MCF 10A (cell line): ENCODE data around the gene ZNF254. TPM values are rescaled to one million over a fixed set of nuclear protein-coding genes. Genes with fewer than 3 reads are reported as not detected.

Source experiments
- BruUV-seq: library from RNA; stranded (reverse); fragments of 400-500 nt; replicated peaks from 2 replicates; lab custom pipeline; 2021; lab: Mats Ljungman, UMichigan
- CTCF ChIA-PET: fragments of 300-600 bp; sonication (Branson Sonifier 250); formaldehyde crosslinking; extraction: SDS; loops from one replicate; lab custom pipeline; 2021; ENCODE audit warnings: antibody characterized with exemption, inconsistent platforms; lab: Yijun Ruan, JAX
- POLR2A ChIA-PET: fragments of 300-600, 350-650 bp; sonication (Branson Sonifier 250); formaldehyde crosslinking; extraction: SDS; loops from one replicate; lab custom pipeline; 2020; ENCODE audit warnings: antibody characterized with exemption, inconsistent platforms; lab: Yijun Ruan, JAX
- DNase-seq: peaks from one replicate; pipeline ENCODE4 v3.0.0-alpha.2; 2018; ENCODE audit not compliant: unreplicated experiment
- H3K27ac Mint-ChIP-seq: one replicate; pipeline ENCODE4 v1.8.0; 2022; ENCODE audit warnings: mild to moderate bottlenecking, low read depth, mixed read lengths; ENCODE audit not compliant: unreplicated experiment
- H3K27me3 Mint-ChIP-seq: one replicate; pipeline ENCODE4 v1.8.0; 2022; ENCODE audit warnings: mixed read lengths; ENCODE audit not compliant: insufficient read depth, unreplicated experiment
- H3K36me3 Mint-ChIP-seq: one replicate; pipeline ENCODE4 v1.8.0; 2022; ENCODE audit warnings: mild to moderate bottlenecking, moderate library complexity, mixed read lengths; ENCODE audit not compliant: insufficient read depth, unreplicated experiment
- H3K4me1 Mint-ChIP-seq: one replicate; pipeline ENCODE4 v1.8.0; 2022; ENCODE audit warnings: mixed read lengths; ENCODE audit not compliant: insufficient read depth, unreplicated experiment
- H3K4me3 Mint-ChIP-seq: one replicate; pipeline ENCODE4 v1.8.0; 2022; ENCODE audit warnings: mild to moderate bottlenecking, moderate library complexity, mixed read lengths; ENCODE audit not compliant: unreplicated experiment
- H3K9me3 Mint-ChIP-seq: one replicate; pipeline ENCODE4 v1.8.0; 2022; ENCODE audit warnings: mixed read lengths; ENCODE audit not compliant: unreplicated experiment
- CTCF ChIP-seq: fragments of 200-600 bp; IDR thresholded peaks from one replicate; pipeline ENCODE4 v1.8.0; 2022; ENCODE audit warnings: antibody characterized with exemption, mild to moderate bottlenecking; ENCODE audit not compliant: unreplicated experiment
- intact Hi-C: fragments of 100-400 bp; cut with micrococcal nuclease; formaldehyde crosslinking; loops from 2 replicates; pipeline ENCODE4 v1.14.1; 2022
- total RNA-seq: library from RNA; stranded (reverse); gene quantifications from 2 replicates; pipeline ENCODE4 v1.2.3, GENCODE V29; 2022

ZNF254 gene
- total RNA-seq, 1 experiment from 2014 or later = 5.3 TPM

GRCh38 chr19:24142771-24143170 is 55.8 kb downstream of the ZNF254 start:
- Mint-ChIP-seq H3K9me3 (no peaks in the 10 kb centered on the region), H3K4me1 (no peaks in the 10 kb centered on the region), H3K36me3 (no peaks in the 10 kb centered on the region), H3K27me3 (no peaks in the 10 kb centered on the region), H3K4me3 (no peak overlapping the region), H3K27ac (no peak overlapping the region)
- BruUV-seq = no TSS peak
- CTCF ChIA-PET = interaction anchor here (1.7 kb wide), 1 partner anchor 17 kb away, joined by 3 read pairs; no protein-coding TSS in a partner anchor
- TF ChIP-seq CTCF = no peak
- POLR2A ChIA-PET = no interaction called here
- no peak for DNase-seq
- intact Hi-C loops = loop anchor here (10.0 kb wide), 1 partner anchor 88 kb away; no protein-coding TSS in a partner anchor

GRCh38 chr19:24159707-24160106 is 72.7 kb downstream of the ZNF254 start:
- DNase-seq = peak; percentile 21
- peaks cover 29% of the 10 kb centered on the region for H3K9me3 Mint-ChIP-seq
- H3K27me3 Mint-ChIP-seq = no peaks in the 10 kb centered on the region
- no peaks in the 10 kb centered on the region for H3K4me1 Mint-ChIP-seq
- H3K4me3 Mint-ChIP-seq = no peak overlapping the region
- ChIA-PET CTCF (interaction anchor here (0.6 to 1.3 kb wide), 8 partner anchors 17 to 789 kb away, joined by 3 to 6 read pairs (median 3); partner anchors contain the start of gene ZNF675), POLR2A (interaction anchor here (0.7 kb wide), 1 partner anchor 720 kb away, joined by 3 read pairs; no protein-coding TSS in a partner anchor)
- no peaks in the 10 kb centered on the region for H3K36me3 Mint-ChIP-seq
- intact Hi-C loops = no loop called here
- peak; percentile 29 for TF ChIP-seq CTCF
- no TSS peak for BruUV-seq
- H3K27ac Mint-ChIP-seq = no peak overlapping the region

- no peak for DNase-seq
- Mint-ChIP-seq H3K36me3 (no peaks in the 10 kb centered on the region), H3K27me3 (no peaks in the 10 kb centered on the region), H3K9me3 (peaks cover 43% of the 10 kb centered on the region), H3K4me1 (no peaks in the 10 kb centered on the region), H3K27ac (no peak overlapping the region), H3K4me3 (no peak overlapping the region)
- CTCF ChIA-PET = interaction anchor here (0.6 to 0.7 kb wide), 2 partner anchors 133 to 488 kb away, joined by 3 to 4 read pairs; no protein-coding TSS in a partner anchor
- POLR2A ChIA-PET = no interaction called here
- intact Hi-C loops = no loop called here
- no TSS peak for BruUV-seq
- no peak for TF ChIP-seq CTCF
Observed at GRCh38 chr19:24166055-24166454, 79.1 kb downstream of the ZNF254 start.

GRCh38 chr19:24173882-24174281 is 86.9 kb downstream of the ZNF254 start:
- BruUV-seq = no TSS peak
- Mint-ChIP-seq H3K4me1 (no peaks in the 10 kb centered on the region), H3K27ac (no peak overlapping the region), H3K4me3 (no peak overlapping the region), H3K36me3 (no peaks in the 10 kb centered on the region), H3K27me3 (no peaks in the 10 kb centered on the region), H3K9me3 (peaks cover 19% of the 10 kb centered on the region)
- no peak for TF ChIP-seq CTCF
- ChIA-PET POLR2A (no interaction called here), CTCF (no interaction called here)
- intact Hi-C loops = no loop called here
- DNase-seq = no peak
